A172 (cell line): ENCODE measurements around the gene NFASC. TPM values are rescaled to one million over a fixed set of nuclear protein-coding genes. Genes with fewer than 3 reads are reported as not detected.

Experiments used
- DNase-seq: peaks from one replicate; pipeline ENCODE4 v3.0.0-alpha.2; 2015; ENCODE audit warnings: low spot score
- total RNA-seq: library from RNA; depleted of rRNA; stranded (reverse); fragments of >200 nt; shearing (Covaris generic); gene quantifications from 2 replicates; pipeline ENCODE4 v1.2.3, GENCODE V29; 2014

Gene NFASC
- total RNA-seq, 1 experiment from 2014 or later = 33.3 TPM

GRCh38 chr1:204927673-204928641 lies 57.3 kb downstream of the NFASC start:
- no peak for DNase-seq

GRCh38 chr1:204928671-204929486 lies 58.2 kb downstream of the NFASC start:
- DNase-seq = no peak

GRCh38 chr1:204929487-204930154 lies 59.0 kb downstream of the NFASC start:
- no peak for DNase-seq

- no peak for DNase-seq
These were observed 59.5 kb downstream of the NFASC start for GRCh38 chr1:204930155-204930523.

GRCh38 chr1:204931313-204931712 lies 60.7 kb downstream of the NFASC start:
- no peak for DNase-seq

- DNase-seq = no peak
These were observed 61.3 kb downstream of the NFASC start for GRCh38 chr1:204931768-204932572.

GRCh38 chr1:204932573-204932909 lies 61.9 kb downstream of the NFASC start:
- DNase-seq = no peak

- no peak for DNase-seq
These were observed 64.5 kb downstream of the NFASC start for GRCh38 chr1:204935155-204935554.

- DNase-seq = no peak
These were observed 66.1 kb downstream of the NFASC start for GRCh38 chr1:204936765-204937164.

GRCh38 chr1:204937901-204938300 lies 67.2 kb downstream of the NFASC start:
- no peak for DNase-seq

GRCh38 chr1:204940591-204940990 lies 69.9 kb downstream of the NFASC start:
- DNase-seq = no peak

- peak; percentile 70 for DNase-seq
These were observed 71.0 kb downstream of the NFASC start for GRCh38 chr1:204941421-204942338.

GRCh38 chr1:204943495-204943894 lies 72.8 kb downstream of the NFASC start:
- DNase-seq = no peak

GRCh38 chr1:204944662-204945061 lies 74.0 kb downstream of the NFASC start:
- DNase-seq = no peak

GRCh38 chr1:204945565-204945977 lies 74.9 kb downstream of the NFASC start:
- DNase-seq = no peak

- no peak for DNase-seq
These were observed 76.0 kb downstream of the NFASC start for GRCh38 chr1:204946640-204947039.

GRCh38 chr1:204947338-204947737 lies 76.7 kb downstream of the NFASC start:
- no peak for DNase-seq

GRCh38 chr1:204947747-204948146 lies 77.1 kb downstream of the NFASC start:
- no peak for DNase-seq

GRCh38 chr1:204950353-204951001 lies 79.8 kb downstream of the NFASC start:
- DNase-seq = no peak
